ENCODE data around the gene STX10. TPM values are rescaled to one million over a fixed set of nuclear protein-coding genes. Genes with fewer than 3 reads are reported as not detected.

STX10 gene
- total RNA-seq, 4 donors from 2014 or later, result 58.6 to 145 (median 86.6) TPM

GRCh38 chr19:13138916-13139198 is 11.3 kb downstream of the STX10 start:
- no peak overlapping the region for H3K27ac ChIP-seq
- no peaks in the 10 kb centered on the region for H3K9me3 ChIP-seq
- peaks cover 0 to 5% (median 0%) of the 10 kb centered on the region in 4 donors for H3K4me1 ChIP-seq
- peaks cover 0 to 78% (median 5%) of the 10 kb centered on the region in 3 donors for H3K36me3 ChIP-seq
- H3K27me3 ChIP-seq, result no peaks in the 10 kb centered on the region
- TF ChIP-seq CTCF (IDR thresholded peaks at IDR 0.05) (no peak), POLR2A (IDR thresholded peaks at IDR 0.05) (no peak), EP300 (IDR thresholded peaks at IDR 0.05) (no peak)
- no peak for DNase-seq (ENCODE audit: low spot score in 2 of 2)
- 70 to 78% methylated on average over 10 of the region's 10 CpGs for WGBS, 2 donors
- H3K4me3 ChIP-seq, result no peak overlapping the region

- Histone ChIP-seq H3K4me1 (peaks cover 0 to 5% (median 0%) of the 10 kb centered on the region in 4 donors), H3K27me3 (no peaks in the 10 kb centered on the region), H3K4me3 (no peak overlapping the region), H3K36me3 (peaks cover 0 to 73% (median 5%) of the 10 kb centered on the region in 3 donors), H3K27ac (no peak overlapping the region), H3K9me3 (no peaks in the 10 kb centered on the region)
- DNase-seq (ENCODE audit: low spot score in 2 of 2), result no peak
- TF ChIP-seq CTCF (IDR thresholded peaks at IDR 0.05), result no peak
- no peak for TF ChIP-seq POLR2A (IDR thresholded peaks at IDR 0.05)
- TF ChIP-seq EP300 (IDR thresholded peaks at IDR 0.05), result no peak
- WGBS, 2 donors, result 85 to 91% methylated on average over 34 to 39 of the region's 40 CpGs
Measured at GRCh38 chr19:13138171-13138915, 11.8 kb downstream of the STX10 start.

GRCh38 chr19:13137290-13137794 is 12.8 kb downstream of the STX10 start:
- no peak for TF ChIP-seq CTCF (IDR thresholded peaks at IDR 0.05)
- no peak for TF ChIP-seq POLR2A (IDR thresholded peaks at IDR 0.05)
- TF ChIP-seq EP300 (IDR thresholded peaks at IDR 0.05), result no peak
- Histone ChIP-seq H3K4me3 (no peak overlapping the region), H3K27me3 (no peaks in the 10 kb centered on the region), H3K27ac (no peak overlapping the region), H3K9me3 (no peaks in the 10 kb centered on the region), H3K36me3 (peaks cover 0 to 63% (median 5%) of the 10 kb centered on the region in 3 donors), H3K4me1 (peaks cover 0 to 5% (median 0%) of the 10 kb centered on the region in 4 donors)
- 82 to 92% methylated on average over 17 to 28 of the region's 28 CpGs for WGBS, 2 donors
- DNase-seq (ENCODE audit: low spot score in 2 of 2), result no peak

- H3K27ac ChIP-seq, result no peak overlapping the region
- H3K4me3 ChIP-seq, result no peak overlapping the region
- TF ChIP-seq CTCF (IDR thresholded peaks at IDR 0.05) (no peak), EP300 (IDR thresholded peaks at IDR 0.05) (no peak), POLR2A (IDR thresholded peaks at IDR 0.05) (no peak)
- no peaks in the 10 kb centered on the region for H3K9me3 ChIP-seq
- peaks cover 0 to 59% (median 5%) of the 10 kb centered on the region in 3 donors for H3K36me3 ChIP-seq
- H3K4me1 ChIP-seq, result peaks cover 0 to 5% (median 0%) of the 10 kb centered on the region in 4 donors
- no peak for DNase-seq (ENCODE audit: low spot score in 2 of 2)
- WGBS, 2 donors, result 94% methylated on average over 37 to 40 of the region's 60 CpGs
- H3K27me3 ChIP-seq, result no peaks in the 10 kb centered on the region
Measured at GRCh38 chr19:13135068-13136062, 14.8 kb downstream of the STX10 start.

Measured in tibial nerve (tissue), 4 donors.